K562 (cell line): ENCODE results near the gene NFE2.

Experiments
- ATF4 ChIP-seq: fragments of 450-650 bp; formaldehyde crosslinking; IDR thresholded peaks from 2 replicates; pipeline ENCODE4 v1.4.0; 2022; ENCODE audit warnings: mild to moderate bottlenecking, moderate library complexity
- CBX2 ChIP-seq: fragments of 200-600 bp; sonication (generic); IDR thresholded peaks from one replicate; pipeline ENCODE4 v1.6.1; 2012; ENCODE audit warnings: mild to moderate bottlenecking, low read length, inconsistent platforms; ENCODE audit not compliant: insufficient read depth, poor library complexity, severe bottlenecking
- CREM ChIP-seq: IDR thresholded peaks from 2 replicates; pipeline ENCODE4 v1.6.1; 2014; ENCODE audit warnings: antibody characterized with exemption, low read depth
- CTCF ChIP-seq, 3 experiments: IDR thresholded peaks in 2 of 3; conservative IDR thresholded peaks in 1 of 3; 2 replicates each; pipeline ENCODE4 v1.5.1; 2011 to 2012; ENCODE audit warnings: low read length in 3 of 3, mild to moderate bottlenecking in 3 of 3, control low read depth in 2 of 3, improper control_type of control experiment in 1 of 3, inconsistent platforms in 1 of 3, low read depth in 1 of 3, mixed read lengths in 1 of 3, moderate library complexity in 1 of 3; ENCODE audit not compliant: insufficient read depth in 2 of 3
- E2F1 ChIP-seq: sonication (generic); formaldehyde crosslinking; IDR thresholded peaks from 2 replicates; pipeline ENCODE4 v1.8.1; 2023; ENCODE audit warnings: mild to moderate bottlenecking, missing genetic modification reagents, moderate library complexity
- MAX ChIP-seq: sonication (generic); formaldehyde crosslinking; IDR thresholded peaks from 2 replicates; pipeline ENCODE4 v1.9.0; 2022; ENCODE audit warnings: mild to moderate bottlenecking, missing genetic modification reagents
- POLR2AphosphoS5 ChIP-seq: IDR thresholded peaks from 2 replicates; pipeline ENCODE4 v1.6.1; 2011; ENCODE audit warnings: mild to moderate bottlenecking, low read depth, low read length, moderate library complexity; ENCODE audit not compliant: control insufficient read depth, insufficient read depth
- SIRT6 ChIP-seq: IDR thresholded peaks from one replicate; pipeline ENCODE4 v1.6.1; 2012; ENCODE audit warnings: low read depth, mild to moderate bottlenecking, control low read depth, inconsistent platforms, low read length, moderate library complexity
- SMC3 ChIP-seq: conservative IDR thresholded peaks from 2 replicates; pipeline ENCODE4 v1.6.1; 2011; ENCODE audit warnings: low read depth, low read length, improper control_type of control experiment; ENCODE audit not compliant: insufficient read depth
- TEAD2 ChIP-seq: fragments of 450-650 bp; IDR thresholded peaks from 2 replicates; pipeline ENCODE4 v1.6.1; 2016; ENCODE audit warnings: missing genetic modification characterization, control low read depth, missing compliant biosample characterization
- TOE1 ChIP-seq, 2 experiments: fragments of 450-650 bp in 1 of 2; sonication (generic) in 1 of 2; formaldehyde crosslinking in 1 of 2; IDR thresholded peaks; 2 replicates each; pipeline versions ENCODE4 v1.7.1 to v1.8.0; 2016 to 2022; ENCODE audit warnings: borderline replicate concordance in 2 of 2, mild to moderate bottlenecking in 2 of 2, antibody characterized with exemption in 1 of 2, inconsistent platforms in 1 of 2, low read depth in 1 of 2, missing genetic modification reagents in 1 of 2, moderate library complexity in 1 of 2
- XRCC4 ChIP-seq: IDR thresholded peaks from one replicate; pipeline ENCODE4 v1.6.1; 2011; ENCODE audit not compliant: insufficient read depth, insufficient read length; ENCODE audit errors: extremely low read depth

GRCh38 chr12:54296393-54297099 lies 4.3 kb downstream of the NFE2 start:
- TF ChIP-seq CTCF (IDR thresholded peaks at IDR 0.05 in 2 of 3, conservative IDR thresholded peaks at IDR 0.05 in 1 of 3; ENCODE audit: insufficient read depth in 2 of 3, low read depth in 1 of 3, low read length in 3 of 3), result no peak
- TF ChIP-seq POLR2AphosphoS5, result no peak
- TF ChIP-seq MAX, result no peak
- TF ChIP-seq CREM, result peak; percentile 44; the same call in 1 of the 2 replicates
- TF ChIP-seq SIRT6, result no peak
- TF ChIP-seq E2F1 (CRISPR knock-in tag), result no peak
- no peak for TF ChIP-seq CBX2
- no peak for TF ChIP-seq ATF4 (CRISPR knock-in tag)
- TF ChIP-seq XRCC4, result no peak
- TF ChIP-seq SMC3, result no peak
- TF ChIP-seq TOE1 (IDR thresholded peaks at IDR 0.05; ENCODE audit: borderline replicate concordance), result no peak
- no peak for TF ChIP-seq TOE1 (CRISPR knock-in tag; IDR thresholded peaks at IDR 0.05; ENCODE audit: borderline replicate concordance, low read depth)
- no peak for TF ChIP-seq TEAD2
